GM21825 (cell line): ENCODE data around the gene MATCAP1.

ENCODE experiments used
- ATAC-seq: cut with Tn5 transposase; IDR thresholded peaks from one replicate; pipeline ENCODE4 v1.9.1; 2021; ENCODE audit warnings: mild to moderate bottlenecking, moderate library complexity; ENCODE audit not compliant: unreplicated experiment

The MATCAP1 gene

GRCh38 chr16:67174706-67175231 is 9.0 kb downstream of the MATCAP1 start:
- ATAC-seq = no peak

- ATAC-seq = peak; percentile 37
These were observed 9.7 kb downstream of the MATCAP1 start for GRCh38 chr16:67173808-67174705.

- no peak for ATAC-seq
These were observed 10.4 kb downstream of the MATCAP1 start for GRCh38 chr16:67173323-67173722.

- ATAC-seq = peak; percentile 4
These were observed 12.7 kb downstream of the MATCAP1 start for GRCh38 chr16:67170949-67171649.

GRCh38 chr16:67170168-67170948 is 13.4 kb downstream of the MATCAP1 start, which contains the start of gene NOL3:
NOL3 (plus strand) TSS chr16:67170538.
- peak; percentile 51 for ATAC-seq

GRCh38 chr16:67169642-67170167 is 14.1 kb downstream of the MATCAP1 start:
- ATAC-seq = no peak

- no peak for ATAC-seq
These were observed 14.7 kb downstream of the MATCAP1 start for GRCh38 chr16:67169011-67169451.

- no peak for ATAC-seq
These were observed 16.2 kb downstream of the MATCAP1 start for GRCh38 chr16:67167588-67167987.

- ATAC-seq = no peak
These were observed 17.1 kb downstream of the MATCAP1 start for GRCh38 chr16:67166598-67167168.

- ATAC-seq = no peak
These were observed 17.6 kb downstream of the MATCAP1 start for GRCh38 chr16:67166110-67166547.

- ATAC-seq = no peak
These were observed 18.4 kb downstream of the MATCAP1 start for GRCh38 chr16:67165121-67166078.

- no peak for ATAC-seq
These were observed 19.1 kb downstream of the MATCAP1 start, which contains the start of gene HSF4 for GRCh38 chr16:67164599-67165061. HSF4 (plus strand) TSS chr16:67164745; CDS start chr16:67164812, 67 bp downstream.

- no peak for ATAC-seq
These were observed 19.7 kb downstream of the MATCAP1 start for GRCh38 chr16:67163999-67164558.

GRCh38 chr16:67163164-67163998 is 20.4 kb downstream of the MATCAP1 start:
- ATAC-seq = no peak

- no peak for ATAC-seq
These were observed 21.1 kb downstream of the MATCAP1 start for GRCh38 chr16:67162506-67163163.

- ATAC-seq = no peak
These were observed 22.1 kb downstream of the MATCAP1 start for GRCh38 chr16:67161595-67162058.
